Activated naive CD4-positive, alpha-beta T cell treated with anti-CD3 and anti-CD28 coated beads, Interleukin-2, amount 10 ng/mL, durations not matched to agents 5 hours and 36 hours (primary cell): Measurements from ENCODE around the gene KRTAP10-9. TPM values are rescaled to one million over a fixed set of nuclear protein-coding genes. Genes with fewer than 3 reads are reported as not detected.

Experiments
- total RNA-seq, 2 experiments: library from RNA; stranded (reverse); gene quantifications; one replicate each; pipeline ENCODE4 v1.2.3, GENCODE V29; 2021

The KRTAP10-9 gene
- not detected for total RNA-seq

GRCh38 chr21:44626673-44627143, at the start of gene KRTAP10-9:
TSS of gene KRTAP10-9 (plus strand) at chr21:44627093. CDS start at chr21:44627172, 79 bp downstream.

GRCh38 chr21:44580231-44580821, 46.6 kb upstream of the KRTAP10-9 start, which contains the start of gene KRTAP10-5:
TSS of gene KRTAP10-5 (minus strand) at chr21:44580604. CDS start at chr21:44580578, 26 bp downstream.

GRCh38 chr21:44592446-44593311, 34.2 kb upstream of the KRTAP10-9 start, which contains the start of gene KRTAP10-6:
TSS of gene KRTAP10-6 (minus strand) at chr21:44592505. CDS start at chr21:44592484, 21 bp downstream.

GRCh38 chr21:44600118-44600978, 26.5 kb upstream of the KRTAP10-9 start, which contains the start of gene KRTAP10-7:
TSS of gene KRTAP10-7 (plus strand) at chr21:44600597. CDS start at chr21:44600622, 25 bp downstream.

GRCh38 chr21:44612029-44612486, 14.8 kb upstream of the KRTAP10-9 start, which contains the start of gene KRTAP10-8:
TSS of gene KRTAP10-8 (plus strand) at chr21:44612079. CDS start at chr21:44612101, 22 bp downstream.

GRCh38 chr21:44637018-44637850, 10.3 kb downstream of the KRTAP10-9 start, which contains the start of gene KRTAP10-10:
TSS of gene KRTAP10-10 (plus strand) at chr21:44637356. CDS start at chr21:44637418, 62 bp downstream.

GRCh38 chr21:44646366-44647221, 19.7 kb downstream of the KRTAP10-9 start, which contains the start of gene KRTAP10-11:
TSS of gene KRTAP10-11 (plus strand) at chr21:44646414. CDS start at chr21:44646459, 45 bp downstream.

GRCh38 chr21:44654576-44655175, 27.8 kb downstream of the KRTAP10-9 start, which contains the start of gene KRTAP12-4:
TSS of gene KRTAP12-4 (minus strand) at chr21:44654659. CDS start at chr21:44654614, 45 bp downstream.

GRCh38 chr21:44657635-44658540, 31.0 kb downstream of the KRTAP10-9 start, which contains the start of gene KRTAP12-3:
TSS of gene KRTAP12-3 (plus strand) at chr21:44657932. CDS start at chr21:44657980, 48 bp downstream.

GRCh38 chr21:44666401-44667320, 39.8 kb downstream of the KRTAP10-9 start, which contains the start of gene KRTAP12-2:
TSS of gene KRTAP12-2 (minus strand) at chr21:44666927. CDS start at chr21:44666886, 41 bp downstream.

Other genes starting within 250 kb of the KRTAP10-9 start
- gene LRRC3, start 171.6 kb upstream of the KRTAP10-9 start, total RNA-seq, result 1 to 10 TPM; 4.0 to 4.2 TPM
- not detected for gene KRTAP10-1, start 86.9 kb upstream of the KRTAP10-9 start, total RNA-seq
- gene KRTAP10-2, start 75.6 kb upstream of the KRTAP10-9 start, total RNA-seq, result not detected
- not detected for gene KRTAP10-3, start 68.3 kb upstream of the KRTAP10-9 start, total RNA-seq
- not detected for gene KRTAP10-4, start 53.4 kb upstream of the KRTAP10-9 start, total RNA-seq
- not detected for gene KRTAP10-5, start 46.5 kb upstream of the KRTAP10-9 start, total RNA-seq
- not detected for gene KRTAP10-6, start 34.6 kb upstream of the KRTAP10-9 start, total RNA-seq
- gene KRTAP10-7, start 26.5 kb upstream of the KRTAP10-9 start, total RNA-seq, result not detected
- not detected for gene KRTAP10-8, start 15.0 kb upstream of the KRTAP10-9 start, total RNA-seq
- gene KRTAP10-10, start 10.3 kb downstream of the KRTAP10-9 start, total RNA-seq, result not detected
- gene KRTAP10-11, start 19.3 kb downstream of the KRTAP10-9 start, total RNA-seq, result not detected
- gene KRTAP12-4, start 27.6 kb downstream of the KRTAP10-9 start, total RNA-seq, result not detected
- not detected for gene KRTAP12-3, start 30.8 kb downstream of the KRTAP10-9 start, total RNA-seq
- gene KRTAP12-2, start 39.8 kb downstream of the KRTAP10-9 start, total RNA-seq, result not detected
- not detected for gene KRTAP12-1, start 55.1 kb downstream of the KRTAP10-9 start, total RNA-seq
- not detected for gene KRTAP10-12, start 70.1 kb downstream of the KRTAP10-9 start, total RNA-seq
- not detected for gene TSPEAR, start 84.5 kb downstream of the KRTAP10-9 start, total RNA-seq
- 100 to 1,000 TPM in 1 of 2 experiments, 10 to 100 TPM in 1; 90.1 to 104 TPM for gene UBE2G2, start 174.7 kb downstream of the KRTAP10-9 start, total RNA-seq
- 10 to 100 TPM; 77.5 to 83.7 TPM for gene SUMO3, start 191.0 kb downstream of the KRTAP10-9 start, total RNA-seq
- gene PTTG1IP, start 246.6 kb downstream of the KRTAP10-9 start, total RNA-seq, result 10 to 100 TPM; 74.7 to 79.3 TPM